ENCODE measurements around the gene PLPPR2. TPM values are rescaled to one million over a fixed set of nuclear protein-coding genes. Genes with fewer than 3 reads are reported as not detected.

Gene PLPPR2
- total RNA-seq, 1 donor from 2014 or later: 21.4 TPM

DNA sequence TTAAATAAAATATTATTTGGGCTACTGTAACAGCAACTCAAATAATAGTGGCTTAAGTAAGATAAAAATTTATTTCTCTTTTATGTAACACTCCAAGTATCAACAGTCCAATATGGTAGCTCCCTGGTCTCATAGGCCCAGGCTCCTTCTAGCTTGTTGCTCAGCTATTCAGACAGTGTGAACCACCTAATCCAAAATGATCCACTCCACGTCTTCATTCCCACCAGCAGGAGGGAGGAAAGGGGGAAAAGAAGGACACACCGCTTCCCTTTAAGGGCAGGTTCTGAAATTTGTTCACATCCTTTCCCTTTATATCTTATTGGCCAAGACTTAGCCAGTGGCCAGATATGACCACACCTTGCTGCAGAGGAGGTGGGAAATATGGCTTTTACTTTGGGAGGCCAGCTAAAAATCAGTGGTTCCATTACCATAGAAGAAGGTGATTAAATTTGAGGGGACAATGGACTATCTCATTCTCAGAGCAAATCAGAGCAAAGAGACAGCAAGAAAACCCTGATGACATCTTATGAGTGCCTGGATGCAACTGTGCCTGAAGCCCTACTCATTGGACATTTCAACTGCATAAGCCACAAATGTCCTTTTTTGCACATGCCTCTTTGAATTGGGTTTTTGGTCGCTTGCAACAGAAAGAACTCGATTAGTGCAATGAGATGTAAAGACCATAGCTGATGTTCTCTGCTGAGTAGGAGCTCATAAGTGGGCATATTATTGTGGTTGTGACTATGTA lies 35.9 kb downstream of the PLPPR2 start:
- Mint-ChIP-seq H3K27ac (no peak overlapping the region), H3K4me1 (no peaks in the 10 kb centered on the region), H3K9me3 (no peaks in the 10 kb centered on the region), H3K4me3 (no peak overlapping the region), H3K36me3 (no peaks in the 10 kb centered on the region), H3K27me3 (ENCODE audit: low read depth) (no peaks in the 10 kb centered on the region)
- DNase-seq (ENCODE audit: low spot score in 2 of 2, unreplicated experiment in 2 of 2): no peak
- TF ChIP-seq CTCF (IDR thresholded peaks at IDR 0.05; ENCODE audit: unreplicated experiment): no peak

GRCh38 chr19:11397089-11397610 lies 41.9 kb downstream of the PLPPR2 start:
- H3K9me3 Mint-ChIP-seq: no peaks in the 10 kb centered on the region
- H3K4me3 Mint-ChIP-seq: no peak overlapping the region
- no peaks in the 10 kb centered on the region for H3K27me3 Mint-ChIP-seq (ENCODE audit: low read depth)
- no peaks in the 10 kb centered on the region for H3K4me1 Mint-ChIP-seq
- no peak for TF ChIP-seq CTCF (IDR thresholded peaks at IDR 0.05; ENCODE audit: unreplicated experiment)
- no peak overlapping the region for H3K27ac Mint-ChIP-seq
- DNase-seq (ENCODE audit: low spot score in 2 of 2, unreplicated experiment in 2 of 2): no peak
- H3K36me3 Mint-ChIP-seq: peaks cover 12% of the 10 kb centered on the region

DNA sequence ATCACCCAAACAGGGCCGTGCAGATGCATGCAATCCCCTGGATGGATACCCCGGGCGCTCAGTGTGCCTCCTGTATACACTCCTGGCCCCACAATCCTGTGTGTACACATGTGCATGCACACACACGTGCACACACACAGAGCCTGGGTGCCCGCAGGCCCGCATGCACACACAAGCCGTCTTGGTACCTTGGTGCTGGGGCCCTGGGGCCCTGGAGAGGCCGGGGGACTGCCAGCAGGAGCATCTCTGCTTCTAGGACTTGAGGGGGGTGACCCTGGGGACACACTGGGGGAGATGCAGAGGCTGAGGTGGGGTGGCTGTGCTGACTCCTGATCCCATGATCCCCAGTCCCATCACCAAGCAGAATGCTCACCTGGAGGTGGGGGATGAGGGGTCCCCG lies 44.4 kb downstream of the PLPPR2 start:
- no peak for DNase-seq (ENCODE audit: low spot score in 2 of 2, unreplicated experiment in 2 of 2)
- Mint-ChIP-seq H3K4me1 (peaks cover under 1% of the 10 kb centered on the region), H3K27ac (no peak overlapping the region)

DNA sequence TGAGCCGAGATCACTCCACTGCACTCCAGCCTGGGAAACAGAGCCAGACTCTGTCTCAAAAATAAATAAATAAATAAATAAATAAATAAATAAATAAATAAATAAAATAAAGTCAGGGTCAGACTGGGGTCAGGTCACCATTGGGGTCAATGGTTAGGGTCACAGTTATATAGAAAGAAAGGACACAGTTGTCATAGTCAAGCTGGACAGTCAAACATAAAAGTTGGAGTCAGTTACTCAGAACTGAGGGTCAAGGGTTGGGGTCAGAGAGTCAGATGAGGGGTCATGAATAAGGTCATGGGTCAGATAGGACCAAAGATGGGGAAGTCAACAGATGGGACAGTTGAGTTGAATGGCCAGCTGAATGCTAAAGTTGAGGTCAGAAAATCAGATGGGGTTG lies 45.6 kb downstream of the PLPPR2 start:
- no peak for TF ChIP-seq CTCF (IDR thresholded peaks at IDR 0.05; ENCODE audit: unreplicated experiment)
- H3K27me3 Mint-ChIP-seq (ENCODE audit: low read depth): no peaks in the 10 kb centered on the region
- no peak for DNase-seq (ENCODE audit: low spot score in 2 of 2, unreplicated experiment in 2 of 2)
- no peak overlapping the region for H3K27ac Mint-ChIP-seq
- H3K36me3 Mint-ChIP-seq: peaks cover 14% of the 10 kb centered on the region
- peaks cover 6% of the 10 kb centered on the region for H3K4me1 Mint-ChIP-seq
- H3K9me3 Mint-ChIP-seq: no peaks in the 10 kb centered on the region
- H3K4me3 Mint-ChIP-seq: no peak overlapping the region

More for the DNA sequence above, 44.4 kb downstream of the PLPPR2 start:
- H3K4me3 Mint-ChIP-seq: no peak overlapping the region
- H3K9me3 Mint-ChIP-seq: no peaks in the 10 kb centered on the region
- peaks cover 13% of the 10 kb centered on the region for H3K36me3 Mint-ChIP-seq
- no peaks in the 10 kb centered on the region for H3K27me3 Mint-ChIP-seq (ENCODE audit: low read depth)
- TF ChIP-seq CTCF (IDR thresholded peaks at IDR 0.05; ENCODE audit: unreplicated experiment): no peak

DNA sequence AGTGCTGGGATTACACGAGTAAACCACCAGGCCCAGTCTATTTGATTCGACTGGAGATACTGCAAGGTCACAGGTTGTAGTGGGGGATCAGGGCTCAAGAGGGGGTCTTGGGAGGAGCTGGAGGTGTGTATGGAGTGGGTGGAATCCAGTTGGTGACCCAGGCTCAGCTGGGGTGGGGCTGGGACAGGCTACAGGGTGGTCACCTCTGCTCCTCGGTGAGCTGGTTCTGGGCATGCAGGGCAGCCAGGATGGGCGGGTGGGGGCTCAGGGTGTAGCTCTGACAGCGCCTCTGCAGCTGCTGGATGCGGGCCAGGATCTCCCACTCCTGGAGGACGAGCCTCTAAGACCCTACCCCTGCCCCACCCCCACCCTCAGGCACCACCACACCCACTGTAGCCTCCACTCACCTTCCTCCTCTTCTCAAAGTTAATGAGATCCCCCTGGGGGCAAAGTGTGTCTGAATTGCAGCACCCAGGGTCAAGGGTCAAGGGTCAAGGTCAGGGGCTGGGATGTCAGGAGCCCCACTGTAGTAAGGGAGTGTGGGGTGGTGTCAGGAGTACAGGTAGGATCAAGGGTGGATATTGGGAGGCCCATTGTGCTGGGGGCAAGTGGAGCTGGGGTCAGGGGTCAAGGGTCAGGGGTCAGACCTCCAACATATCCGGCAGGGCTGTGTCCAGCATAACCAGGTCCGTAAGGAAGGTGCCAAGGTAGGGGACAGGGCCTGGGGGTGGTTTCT lies 46.7 kb downstream of the PLPPR2 start:
- no peak for DNase-seq (ENCODE audit: low spot score in 2 of 2, unreplicated experiment in 2 of 2)
- H3K36me3 Mint-ChIP-seq: peaks cover 14% of the 10 kb centered on the region
- no peaks in the 10 kb centered on the region for H3K9me3 Mint-ChIP-seq
- H3K27ac Mint-ChIP-seq: no peak overlapping the region
- H3K4me3 Mint-ChIP-seq: no peak overlapping the region
- TF ChIP-seq CTCF (IDR thresholded peaks at IDR 0.05; ENCODE audit: unreplicated experiment): no peak
- no peaks in the 10 kb centered on the region for H3K27me3 Mint-ChIP-seq (ENCODE audit: low read depth)
- H3K4me1 Mint-ChIP-seq: peaks cover 6% of the 10 kb centered on the region
